ENCODE measurements around the gene HHLA2. TPM values are rescaled to one million over a fixed set of nuclear protein-coding genes. Genes with fewer than 3 reads are reported as not detected.

HHLA2 gene
- total and polyA plus RNA-seq, 12 donors, result not detected

- DNase-seq (no peak), ATAC-seq (no peak)
- no peaks in the 10 kb centered on the region for H3K4me1 ChIP-seq
- H3K9me3 ChIP-seq, result no peaks in the 10 kb centered on the region
- H3K4me3 ChIP-seq, result no peak overlapping the region
- H3K27ac ChIP-seq, result no peak overlapping the region
- H3K36me3 ChIP-seq, result no peaks in the 10 kb centered on the region
- intact Hi-C loops (cut with DNase I), result no loop called here
- no peaks in the 10 kb centered on the region for H3K27me3 ChIP-seq
- no peak for TF ChIP-seq CTCF (IDR thresholded peaks at IDR 0.05)
- WGBS, 2 donors, result 90 to 91% methylated on average over 7 of the region's 7 CpGs
These were observed 83.9 kb downstream of the HHLA2 start for GRCh38 chr3:108380128-108380795.

DNA sequence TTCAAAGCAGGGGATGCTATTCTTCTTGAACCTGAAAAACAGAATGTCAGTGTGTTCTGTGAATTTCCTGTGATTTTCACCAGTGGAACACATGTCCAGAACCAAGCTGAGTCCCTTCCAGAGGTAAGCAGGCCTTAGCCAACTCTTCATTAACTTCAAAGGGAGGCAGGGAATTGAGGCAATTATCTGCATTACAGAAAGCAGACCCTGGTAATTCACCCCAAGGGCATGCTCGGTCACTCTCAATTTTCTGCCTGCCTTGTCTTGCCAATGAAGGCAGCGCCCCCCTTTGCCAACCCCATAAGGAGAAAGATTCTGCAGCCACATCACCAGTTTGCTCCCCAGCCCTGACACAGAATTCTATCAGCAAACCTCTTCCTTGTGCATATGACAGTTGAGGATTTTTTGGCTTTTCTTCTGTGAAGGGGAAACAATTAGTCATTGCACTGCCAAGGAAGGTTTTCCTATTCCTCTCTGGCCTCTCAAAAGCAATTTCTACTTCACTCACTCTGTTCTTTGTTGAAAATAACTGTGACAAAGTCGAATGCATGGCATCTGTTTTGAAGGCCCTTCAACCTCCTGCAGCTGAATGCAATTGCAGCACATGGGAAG lies 85.3 kb downstream of the HHLA2 start:
- intact Hi-C loops (cut with DNase I), result no loop called here
- Histone ChIP-seq H3K27me3 (no peaks in the 10 kb centered on the region), H3K4me1 (no peaks in the 10 kb centered on the region), H3K4me3 (no peak overlapping the region), H3K9me3 (no peaks in the 10 kb centered on the region), H3K36me3 (no peaks in the 10 kb centered on the region), H3K27ac (no peak overlapping the region)
- no peak for DNase-seq
- ATAC-seq, result no peak
- 69 to 72% methylated on average over 3 of the region's 3 CpGs for WGBS, 2 donors
- TF ChIP-seq CTCF (IDR thresholded peaks at IDR 0.05), result no peak

GRCh38 chr3:108383306-108383705 lies 87.0 kb downstream of the HHLA2 start:
- no peaks in the 10 kb centered on the region for H3K27me3 ChIP-seq
- no peak for TF ChIP-seq CTCF (IDR thresholded peaks at IDR 0.05)
- ATAC-seq, result no peak
- no peaks in the 10 kb centered on the region for H3K4me1 ChIP-seq
- H3K4me3 ChIP-seq, result no peak overlapping the region
- no peaks in the 10 kb centered on the region for H3K9me3 ChIP-seq
- H3K36me3 ChIP-seq, result no peaks in the 10 kb centered on the region
- no peak for DNase-seq
- intact Hi-C loops (cut with DNase I), result no loop called here
- H3K27ac ChIP-seq, result no peak overlapping the region

DNA sequence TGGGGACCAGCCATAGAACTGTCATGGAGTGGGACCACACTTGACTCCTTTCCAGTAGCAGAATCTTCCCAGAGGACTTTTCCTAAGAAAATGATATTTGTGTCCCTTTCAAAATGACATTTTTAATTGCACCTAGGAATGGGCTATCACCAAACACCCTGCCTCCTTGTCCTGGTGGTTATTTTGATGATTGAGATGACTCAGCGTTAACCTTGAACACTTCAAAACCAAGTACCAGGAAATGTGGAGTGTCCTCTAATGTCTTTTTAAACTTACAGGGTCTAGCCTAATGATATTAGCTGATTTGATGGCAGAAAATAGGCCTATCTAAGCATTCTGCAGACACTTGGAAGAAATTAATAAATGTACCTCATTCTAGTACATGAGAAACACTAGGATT lies 90.7 kb downstream of the HHLA2 start:
- no peak for ATAC-seq
- WGBS, 2 donors, result 90 to 91% methylated on average over 1 of the region's 1 CpG
- Histone ChIP-seq H3K4me1 (no peaks in the 10 kb centered on the region), H3K36me3 (no peaks in the 10 kb centered on the region), H3K9me3 (no peaks in the 10 kb centered on the region), H3K27me3 (no peaks in the 10 kb centered on the region), H3K4me3 (no peak overlapping the region), H3K27ac (no peak overlapping the region)
- no peak for TF ChIP-seq CTCF (IDR thresholded peaks at IDR 0.05)
- intact Hi-C loops (cut with DNase I), result no loop called here
- DNase-seq, result no peak

Data from heart right ventricle (tissue), 16 donors.